HL-60 (cell line): Measurements from ENCODE around the gene POLR2J.
"Not testable (repeated sequence)": the region's sequence is repeated elsewhere in the genome, so short reads cannot be mapped to it uniquely, and the experiment has no call there.

Experiments used
- DNase-seq, 2 experiments: peaks; one replicate each; pipeline ENCODE4 v3.0.0-alpha.2; 2010 to 2020; ENCODE audit warnings: low read depth in 1 of 2, low spot score in 1 of 2
- H3K27ac ChIP-seq: fragments of 250-450 bp; sonication (Bioruptor Pico); replicated peaks from 2 replicates; pipeline ENCODE4 v1.5.1; 2020; ENCODE audit warnings: mild to moderate bottlenecking, moderate library complexity
- H3K27me3 ChIP-seq: fragments of 250-450 bp; sonication (Bioruptor Pico); 2 replicates; pipeline ENCODE4 v1.5.1; 2021; ENCODE audit warnings: mild to moderate bottlenecking, moderate library complexity; ENCODE audit not compliant: insufficient read depth, poor library complexity, severe bottlenecking
- H3K4me3 ChIP-seq: replicated peaks from 2 replicates; pipeline ENCODE4 v1.5.1; 2011; ENCODE audit warnings: mild to moderate bottlenecking, control low read depth, low read length; ENCODE audit not compliant: insufficient read depth
- GABPA ChIP-seq: IDR thresholded peaks from 2 replicates; pipeline ENCODE4 v1.6.1; 2012; ENCODE audit warnings: low read depth
- long read RNA-seq: library from polyadenylated mRNA; unstranded; transcript quantifications from one replicate; pipeline ENCODE4 v2.0.0, GENCODE V29; 2020

Gene POLR2J
- long read RNA-seq, transcript POLR2J-201 (4 exons, 932 nt) = major isoform, 21 of 31 reads
- long read RNA-seq, partial matches to known transcripts = 8 of 31 reads
- long read RNA-seq, other reads (novel, unspliced or antisense) = 2 of 31 reads

DNA sequence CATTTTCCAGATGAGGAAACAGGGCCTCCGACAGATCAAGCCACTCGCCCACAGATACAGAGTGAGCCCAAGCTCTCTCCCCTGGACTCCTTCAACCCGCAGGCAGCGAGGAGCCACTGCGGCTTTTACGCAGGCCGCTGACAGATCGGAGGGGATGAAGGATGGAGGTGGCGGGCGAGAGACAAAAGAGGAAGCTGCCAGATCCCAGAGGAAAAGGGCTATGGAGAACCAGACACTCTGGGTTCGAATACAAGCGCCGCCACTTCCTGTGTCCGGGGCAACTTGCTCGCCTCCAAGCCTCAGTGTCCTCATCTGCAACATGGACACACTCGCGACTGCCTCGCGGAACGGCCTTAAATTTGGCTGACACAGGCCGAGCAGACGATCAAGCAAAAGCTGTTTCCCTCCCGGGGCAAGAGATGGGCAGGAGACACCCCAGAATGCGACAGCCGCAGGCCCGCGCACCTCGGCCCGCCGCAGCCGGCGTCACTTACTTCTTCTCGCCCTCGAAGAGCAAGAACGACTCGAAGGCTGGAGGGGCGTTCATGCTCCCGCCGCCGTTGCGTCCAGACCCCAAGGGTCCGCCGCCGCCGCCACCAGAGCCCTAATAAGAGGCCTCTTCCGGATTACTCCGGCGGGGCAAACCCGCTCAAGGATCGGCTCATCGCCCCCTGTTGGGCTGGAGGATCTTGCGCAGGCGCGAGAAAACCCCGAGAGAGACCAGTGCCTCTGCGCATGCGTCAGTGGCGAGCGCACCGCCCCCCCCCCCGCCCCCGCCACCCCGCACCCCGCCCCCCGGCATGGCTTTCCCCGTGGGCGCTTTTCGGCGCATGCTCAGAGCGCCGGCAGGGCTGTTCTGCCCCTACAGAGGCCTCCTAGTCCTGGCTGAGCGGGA is at the start of gene POLR2J:
Gene POLR2J, minus strand, starts transcription at position 609 of the 895 bp plus-strand sequence. Its CDS starts 62 bp downstream, at position 547.
- DNase-seq = peak; percentile 45 to 86
- Histone ChIP-seq H3K4me3 (peak within 1 kb of the TSS; percentile 38), H3K27ac (peak within 1 kb of the TSS; percentile 76)

DNA sequence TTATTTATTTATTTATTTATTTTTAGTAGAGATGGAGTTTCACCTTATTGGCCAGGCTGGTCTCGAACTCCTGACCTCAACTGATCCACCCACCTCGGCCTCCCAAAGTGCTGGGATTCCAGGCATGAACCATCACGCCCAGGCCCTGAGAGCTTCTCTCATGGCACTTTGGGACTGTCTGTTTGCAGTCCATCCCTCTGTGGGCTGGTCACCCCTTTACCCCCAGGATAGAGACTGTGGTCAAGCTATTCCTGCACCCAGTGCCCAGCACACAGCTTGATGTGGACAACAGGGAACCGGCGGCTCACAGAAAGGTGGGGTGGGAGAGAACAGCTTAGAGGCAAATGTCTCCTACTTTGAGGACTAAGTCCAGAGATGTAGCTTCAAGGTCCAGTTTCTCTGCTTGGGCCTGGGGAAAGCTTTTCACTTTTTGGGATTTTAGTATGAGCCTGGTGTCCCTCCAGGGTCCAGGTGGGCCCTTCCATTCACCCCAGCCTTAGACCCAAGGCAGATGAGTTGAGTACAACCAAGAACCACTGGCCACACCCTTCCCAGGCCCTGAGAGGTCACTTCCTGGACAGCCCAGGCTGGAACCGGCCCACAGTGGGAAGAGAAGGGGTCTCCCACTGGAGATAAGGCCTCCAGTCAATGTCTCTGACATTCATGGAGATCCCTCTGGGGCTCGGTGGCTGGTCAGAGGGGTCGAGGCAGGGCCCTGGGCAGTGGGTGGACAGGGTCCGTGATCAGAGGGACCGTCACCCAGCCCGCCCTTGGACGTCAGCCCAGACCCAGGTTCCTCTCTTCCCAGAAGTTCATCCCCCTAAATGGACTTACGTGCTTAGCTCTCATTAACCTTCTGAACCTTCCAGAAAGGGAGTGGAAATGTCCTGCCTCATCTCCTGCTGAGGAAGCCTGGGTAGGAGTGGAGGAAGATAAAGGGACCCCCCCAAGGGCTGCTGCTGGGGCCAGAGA is 49.4 kb upstream of the POLR2J start:
- H3K27ac ChIP-seq, H3K4me3 ChIP-seq, H3K27me3 ChIP-seq, DNase-seq: not testable (repeated sequence)

More for the DNA sequence above, at the start of gene POLR2J:
- not testable (repeated sequence) for H3K27me3 ChIP-seq
- TF ChIP-seq GABPA = peak; percentile 70

DNA sequence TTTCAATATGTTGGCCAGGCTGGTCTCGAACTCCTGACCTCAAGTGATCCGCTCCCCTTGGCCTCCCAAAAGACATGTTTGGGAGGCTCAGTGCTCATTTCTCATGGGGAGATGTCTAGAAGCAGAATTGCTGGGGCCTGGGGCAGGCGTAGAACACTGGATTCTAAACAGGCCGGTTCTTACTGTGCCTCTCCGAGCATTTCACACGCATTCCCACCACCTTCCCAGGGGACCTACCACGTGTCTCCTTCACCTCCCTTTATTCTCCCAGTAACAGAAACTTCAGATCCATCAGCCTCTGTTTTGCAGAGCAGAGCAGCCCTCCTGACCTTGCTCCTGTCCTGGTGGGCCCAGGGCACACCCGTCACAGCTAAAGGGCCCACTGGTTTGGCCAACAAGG is 48.5 kb upstream of the POLR2J start:
- H3K27me3 ChIP-seq, H3K27ac ChIP-seq, H3K4me3 ChIP-seq, DNase-seq: not testable (repeated sequence)

DNA sequence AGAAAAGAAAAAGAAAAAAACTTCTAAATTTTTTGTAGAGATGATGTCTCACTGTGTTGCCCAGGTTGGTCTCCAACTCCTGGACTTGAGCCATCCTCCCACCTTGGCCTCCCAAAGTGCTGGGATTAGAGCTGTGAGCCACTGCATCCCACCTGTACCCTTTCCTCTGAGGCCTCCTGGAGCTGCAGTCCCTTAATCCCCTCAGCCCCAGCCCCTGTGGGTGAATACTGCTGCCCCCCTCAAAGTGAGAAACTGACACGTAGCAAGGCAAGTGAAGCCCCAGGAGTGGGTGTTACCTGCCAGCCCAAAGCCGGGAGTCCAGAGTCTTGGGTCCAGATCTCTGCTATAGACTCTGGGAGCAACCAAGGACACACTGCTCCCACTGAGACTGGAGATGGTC is 46.1 kb upstream of the POLR2J start:
- peak in 1 of 2 experiments; percentile 0 for DNase-seq
- H3K27me3 ChIP-seq, H3K27ac ChIP-seq, H3K4me3 ChIP-seq: not testable (repeated sequence)

DNA sequence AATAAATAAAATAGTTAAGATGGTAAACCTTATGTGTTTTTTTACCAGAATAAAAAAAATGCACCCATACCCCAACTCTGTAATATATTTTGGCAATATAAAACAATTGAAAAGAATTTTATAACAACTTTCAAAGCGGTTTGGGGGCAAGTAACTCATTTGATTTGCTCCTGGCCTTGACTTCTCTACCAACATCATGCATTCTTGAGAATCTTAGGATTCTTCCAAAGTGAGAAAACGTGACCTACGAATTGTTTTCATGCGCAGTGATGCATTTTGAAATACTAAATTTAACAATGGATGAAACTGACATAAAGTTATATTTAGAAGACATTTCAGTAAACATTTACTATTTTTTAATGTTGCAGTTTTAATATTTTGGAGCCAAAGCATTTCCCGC is 42.1 kb upstream of the POLR2J start:
- H3K27ac ChIP-seq, H3K27me3 ChIP-seq, H3K4me3 ChIP-seq, DNase-seq: not testable (repeated sequence)

DNA sequence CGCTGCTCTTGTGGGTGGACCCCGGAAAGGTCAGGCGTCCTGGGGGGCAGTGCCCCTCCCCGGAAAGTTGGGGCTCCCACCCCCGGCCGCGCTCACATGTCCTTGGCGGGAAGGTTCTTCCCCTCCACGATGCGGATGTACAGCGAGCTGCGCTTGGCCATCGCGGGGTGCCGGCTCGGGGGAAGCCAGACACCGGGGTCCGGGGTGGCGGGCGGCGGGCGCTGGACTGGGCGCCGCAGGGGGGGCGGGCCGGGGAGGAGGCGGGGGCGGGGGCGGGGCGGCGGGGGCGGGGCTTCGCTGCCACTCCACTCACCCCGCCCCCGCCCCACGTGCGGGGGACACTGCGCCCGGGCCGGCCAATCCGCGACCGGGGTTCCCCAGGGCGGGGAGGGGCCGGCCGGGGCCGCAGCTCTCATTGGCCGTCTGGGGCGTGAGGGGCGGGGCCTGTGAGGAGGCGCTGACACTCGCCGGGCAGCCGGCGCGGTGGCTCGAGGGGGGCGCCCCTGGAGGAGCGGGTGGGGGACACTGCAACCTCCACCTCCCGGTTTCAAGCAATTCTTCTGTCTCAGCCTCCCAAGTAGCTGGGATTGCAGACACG is 38.9 kb upstream of the POLR2J start, which contains the start of gene RASA4B:
Gene RASA4B, minus strand, starts transcription at position 228 of the 598 bp plus-strand sequence. Its CDS starts 67 bp downstream, at position 161.
- peak within 1 kb of the TSS; percentile 25; the same call in 1 of the 2 replicates for H3K4me3 ChIP-seq
- H3K27me3 ChIP-seq, H3K27ac ChIP-seq: not testable (repeated sequence)
- peak in 1 of 2 experiments; percentile 0 for DNase-seq

DNA sequence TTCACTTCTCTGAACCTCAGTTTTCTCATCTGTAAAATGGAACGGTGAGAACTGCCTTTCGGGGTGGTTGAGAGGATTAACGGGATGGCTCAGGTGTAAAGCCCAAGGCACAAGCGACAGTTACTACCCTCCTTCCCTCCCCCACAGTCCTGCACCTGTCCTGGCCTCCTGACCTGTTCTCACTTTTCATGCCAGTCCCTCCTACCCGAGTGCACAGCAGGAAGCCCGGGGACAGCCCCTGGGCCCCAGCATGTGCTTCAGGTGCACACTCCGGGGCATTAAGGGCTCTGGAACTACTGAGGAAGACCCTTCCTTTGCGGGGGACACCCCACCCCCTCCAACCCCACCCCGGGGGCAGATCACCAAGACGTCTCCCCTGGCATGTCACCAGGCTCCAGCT is 38.2 kb upstream of the POLR2J start:
- not testable (repeated sequence) for H3K27ac ChIP-seq, H3K4me3 ChIP-seq, DNase-seq, H3K27me3 ChIP-seq

DNA sequence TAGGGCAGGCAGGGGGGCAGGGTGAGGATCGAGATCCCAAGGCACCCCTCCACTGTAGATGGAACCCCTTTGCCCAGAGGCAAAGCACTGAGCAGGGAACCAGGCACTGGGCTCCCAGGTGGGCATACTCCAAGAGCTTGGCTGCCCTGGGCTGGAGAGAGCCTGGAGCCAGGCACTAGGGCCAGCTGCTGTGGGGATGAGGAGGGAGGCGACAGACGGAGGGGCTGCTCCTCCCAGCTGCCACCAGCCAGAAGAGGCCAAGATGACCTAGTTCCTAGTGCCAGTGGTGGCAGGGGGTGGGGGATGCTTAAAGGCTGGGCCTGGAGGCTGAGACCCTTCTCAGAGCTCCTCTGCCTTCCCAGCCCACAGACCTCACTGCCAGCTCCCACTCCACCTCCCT is 37.2 kb upstream of the POLR2J start:
- DNase-seq, H3K27ac ChIP-seq, H3K4me3 ChIP-seq, H3K27me3 ChIP-seq: not testable (repeated sequence)

DNA sequence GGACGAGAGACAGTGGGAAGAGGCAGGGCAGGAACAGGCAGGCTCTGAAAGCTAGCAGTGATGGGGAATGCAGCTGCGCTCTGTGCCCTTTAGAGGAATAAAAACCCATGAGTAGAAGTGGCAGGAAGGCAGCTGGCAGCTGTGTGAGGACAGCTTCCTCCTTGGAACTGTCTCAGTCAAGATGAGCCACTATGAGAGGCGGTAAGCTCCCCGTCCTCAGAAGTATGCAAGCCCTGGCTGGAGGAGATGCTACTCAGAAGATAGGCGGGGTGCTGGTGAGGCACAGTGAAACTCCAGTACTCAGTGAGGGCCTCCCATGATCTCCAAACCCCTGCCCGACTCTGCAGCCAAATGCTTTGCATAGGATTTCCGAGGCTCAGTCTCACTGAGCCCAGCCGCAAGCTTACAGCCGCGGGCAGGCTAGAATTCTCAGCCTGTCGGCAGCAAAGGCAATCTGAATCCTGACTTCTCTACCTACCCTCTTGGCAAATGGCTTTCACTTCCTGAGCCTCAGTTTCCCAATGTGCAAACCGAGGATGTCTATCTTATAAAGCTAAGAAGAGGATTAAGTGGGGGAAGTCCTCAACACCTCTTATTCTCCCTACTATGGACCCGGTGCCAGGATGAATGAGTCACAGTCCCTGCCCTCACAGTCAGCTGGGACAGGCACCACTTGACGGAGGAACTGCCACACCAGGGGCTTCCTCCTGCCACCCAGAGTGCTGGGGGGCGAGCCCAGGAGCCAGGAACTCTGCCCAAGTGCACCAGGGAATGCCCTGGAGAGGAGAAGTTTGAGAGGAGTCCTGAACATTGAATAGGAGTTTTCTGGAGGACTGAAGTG is 36.4 kb upstream of the POLR2J start:
- DNase-seq, H3K27ac ChIP-seq: not testable (repeated sequence)

DNA sequence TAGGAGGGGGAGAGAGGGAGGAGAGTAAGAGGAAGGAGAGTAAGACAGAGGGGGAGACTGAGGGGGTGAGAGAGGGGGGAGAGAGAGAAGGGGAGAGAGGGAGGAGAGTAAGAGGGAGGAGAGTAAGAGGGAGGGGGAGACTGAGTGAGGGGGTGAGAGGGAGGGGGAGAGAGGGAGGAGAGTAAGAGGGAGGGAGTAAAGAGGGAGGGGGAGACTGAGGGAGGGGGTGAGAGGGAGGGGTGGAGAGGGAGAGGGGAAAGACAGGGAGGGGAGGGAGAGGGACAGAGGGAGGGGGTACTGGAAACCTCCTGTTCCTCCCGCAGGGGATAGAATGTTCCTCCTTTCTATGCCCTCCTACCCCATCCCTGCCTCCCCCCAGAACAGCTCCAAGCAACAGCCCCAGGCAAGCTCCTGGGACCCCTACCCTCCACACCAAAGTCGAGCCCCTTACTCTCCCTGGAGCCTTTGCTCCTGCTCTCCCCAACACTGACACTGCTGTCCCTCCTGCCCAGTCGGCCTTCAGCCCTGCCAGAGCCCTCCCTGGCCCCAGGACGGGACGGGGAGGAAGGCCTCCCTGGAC is 34.0 kb upstream of the POLR2J start:
- peak; percentile 63 to 99 for DNase-seq
- peak overlapping the region; percentile 70 for H3K27ac ChIP-seq
- H3K4me3 ChIP-seq, H3K27me3 ChIP-seq: not testable (repeated sequence)

More for the DNA sequence above, 36.4 kb upstream of the POLR2J start:
- H3K4me3 ChIP-seq, H3K27me3 ChIP-seq: not testable (repeated sequence)

DNA sequence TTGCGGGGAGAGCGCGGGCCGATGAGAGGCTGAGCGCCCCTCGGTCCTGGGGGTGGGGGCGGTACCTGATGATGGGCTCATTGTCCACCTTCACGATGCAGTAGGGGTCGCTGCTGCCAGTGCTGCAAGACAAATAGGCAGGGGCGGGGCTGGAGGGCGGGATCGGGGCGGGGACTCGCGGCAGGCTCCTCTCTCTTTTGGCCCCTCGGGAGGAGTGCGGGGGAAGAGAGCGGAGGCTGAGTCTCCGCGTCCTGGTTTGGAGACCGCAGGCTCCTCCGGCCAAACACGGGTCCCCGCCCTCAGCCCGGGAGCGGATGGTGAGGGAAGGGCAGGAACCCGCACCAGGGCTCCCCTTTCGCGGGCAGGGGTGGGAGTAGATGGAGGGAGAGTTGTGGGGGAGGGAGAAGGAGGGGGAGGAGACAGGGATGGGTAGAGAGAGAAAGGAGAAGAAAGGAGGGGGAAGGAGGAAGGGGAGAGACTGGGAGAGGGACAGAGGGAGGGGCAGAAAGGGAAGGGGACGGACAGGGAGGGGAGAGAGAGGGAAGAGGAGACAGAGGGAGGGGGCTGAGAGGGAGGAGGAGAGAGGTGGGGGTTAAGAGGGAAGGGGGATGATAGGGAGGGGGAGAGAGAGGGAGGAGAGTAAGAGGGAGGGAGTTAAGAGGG is 33.3 kb upstream of the POLR2J start:
- DNase-seq, H3K27me3 ChIP-seq, H3K27ac ChIP-seq, H3K4me3 ChIP-seq: not testable (repeated sequence)

DNA sequence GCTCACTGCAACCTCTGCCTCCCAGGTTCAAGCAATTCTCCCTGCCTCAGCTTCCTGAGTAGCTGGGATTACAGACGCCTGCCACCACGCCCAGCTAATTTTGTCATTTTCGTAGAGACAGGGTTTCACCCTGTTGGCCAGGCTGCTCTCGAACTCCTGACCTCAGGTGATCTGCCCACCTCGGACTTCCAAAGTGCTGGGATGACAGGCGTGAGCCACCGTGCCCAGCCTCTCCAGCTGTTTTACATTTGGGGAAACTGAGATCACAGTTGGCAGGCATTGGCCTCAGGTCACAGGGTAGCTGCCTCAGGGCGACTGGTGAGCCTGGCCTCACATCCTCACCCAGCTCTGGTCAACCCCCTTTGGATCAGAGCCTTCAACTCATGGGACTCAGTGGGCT is 31.9 kb upstream of the POLR2J start:
- DNase-seq = peak in 1 of 2 experiments; percentile 0
- H3K27me3 ChIP-seq, H3K4me3 ChIP-seq, H3K27ac ChIP-seq: not testable (repeated sequence)
